A673 (cell line): ENCODE measurements around the gene PLA2G6. TPM values are rescaled to one million over a fixed set of nuclear protein-coding genes. Genes with fewer than 3 reads are reported as not detected.

Experiments
- BruUV-seq: library from RNA; stranded (reverse); fragments of 400-500 nt; replicated peaks from 2 replicates; lab custom pipeline; 2021; lab: Mats Ljungman, UMichigan
- CTCF ChIA-PET: fragments of 300-600 bp; sonication (Branson Sonifier 250); formaldehyde crosslinking; loops from one replicate; lab custom pipeline; 2022; ENCODE audit warnings: antibody characterized with exemption; lab: Charles Lee
- POLR2A ChIA-PET: fragments of 300-600 bp; sonication (Branson Sonifier 250); formaldehyde crosslinking; loops from one replicate; lab custom pipeline; 2022; ENCODE audit warnings: antibody characterized with exemption; ENCODE audit not compliant: low non-redundant PET; lab: Charles Lee
- DNase-seq: peaks from one replicate; pipeline ENCODE4 v3.0.0-alpha.2; 2015; ENCODE audit warnings: low spot score
- H3K27ac ChIP-seq: fragments of 200-600 bp; sonication (generic); 2 replicates; pipeline ENCODE4 v1.5.1; 2016; ENCODE audit warnings: mixed run types, low read depth, mild to moderate bottlenecking, mixed read lengths, antibody characterized with exemption, low read length; ENCODE audit not compliant: poor library complexity, severe bottlenecking
- H3K27me3 ChIP-seq: fragments of 200-600 bp; sonication (generic); replicated peaks from 2 replicates; pipeline ENCODE4 v1.6.1; 2017; ENCODE audit warnings: mixed run types, low read depth, mild to moderate bottlenecking, mixed read lengths, antibody characterized with exemption, low read length; ENCODE audit not compliant: insufficient read depth, poor library complexity
- H3K36me3 ChIP-seq: fragments of 200-600 bp; sonication (generic); 2 replicates; pipeline ENCODE4 v1.6.1; 2016; ENCODE audit warnings: mixed run types, mild to moderate bottlenecking, mixed read lengths, antibody characterized with exemption, low read length; ENCODE audit not compliant: insufficient read depth, poor library complexity, severe bottlenecking
- H3K4me1 ChIP-seq: fragments of 200-600 bp; sonication (generic); 2 replicates; pipeline ENCODE4 v1.6.1; 2017; ENCODE audit warnings: mixed run types, mild to moderate bottlenecking, mixed read lengths, antibody characterized with exemption, low read length; ENCODE audit not compliant: insufficient read depth, poor library complexity, severe bottlenecking
- H3K4me3 ChIP-seq: fragments of 200-600 bp; sonication (generic); 2 replicates; pipeline ENCODE4 v1.5.1; 2016; ENCODE audit warnings: low read depth, mixed run types, mild to moderate bottlenecking, mixed read lengths, low read length; ENCODE audit not compliant: poor library complexity, severe bottlenecking
- H3K9me3 ChIP-seq: fragments of 200-600 bp; sonication (generic); 2 replicates; pipeline ENCODE4 v1.6.1; 2016; ENCODE audit warnings: mixed run types, low read depth, mild to moderate bottlenecking, mixed read lengths, antibody characterized with exemption, low read length; ENCODE audit not compliant: poor library complexity, severe bottlenecking
- CTCF ChIP-seq: fragments of 300-800, 200-600 bp; sonication (generic); conservative IDR thresholded peaks from 2 replicates; pipeline ENCODE4 v1.5.1; 2017; ENCODE audit warnings: low read depth, mild to moderate bottlenecking, antibody characterized with exemption, low read length, moderate library complexity, mixed read lengths
- EZH2 ChIP-seq: fragments of 200-600 bp; sonication (generic); IDR thresholded peaks from 2 replicates; pipeline ENCODE4 v1.6.1; 2017; ENCODE audit warnings: borderline replicate concordance, low read depth, mild to moderate bottlenecking, mixed read lengths, antibody characterized with exemption, low read length; ENCODE audit not compliant: poor library complexity, severe bottlenecking
- intact Hi-C: fragments of 100-400 bp; cut with micrococcal nuclease; formaldehyde crosslinking; loops from one replicate; pipeline ENCODE4 v1.10.0; 2022; ENCODE audit not compliant: unreplicated experiment
- total RNA-seq: library from RNA; stranded (reverse); gene quantifications from 2 replicates; pipeline ENCODE4 v1.2.3, GENCODE V29; 2021

Gene PLA2G6
- total RNA-seq, 1 experiment from 2014 or later = 31.8 TPM

- BruUV-seq = TSS peak; percentile 28
- ChIA-PET POLR2A (no interaction called here), CTCF (no interaction called here)
- intact Hi-C loops = no loop called here
- no peak overlapping the region for H3K4me3 ChIP-seq
- TF ChIP-seq EZH2 (no peak), CTCF (no peak)
- no peaks in the 10 kb centered on the region for H3K36me3 ChIP-seq
- H3K4me1 ChIP-seq = no peaks in the 10 kb centered on the region
- no peaks in the 10 kb centered on the region for H3K27me3 ChIP-seq
- no peak overlapping the region for H3K27ac ChIP-seq
- H3K9me3 ChIP-seq = no peaks in the 10 kb centered on the region
- DNase-seq = no peak
These were observed 22.4 kb upstream of the PLA2G6 start for GRCh38 chr22:38203855-38204514.

DNA sequence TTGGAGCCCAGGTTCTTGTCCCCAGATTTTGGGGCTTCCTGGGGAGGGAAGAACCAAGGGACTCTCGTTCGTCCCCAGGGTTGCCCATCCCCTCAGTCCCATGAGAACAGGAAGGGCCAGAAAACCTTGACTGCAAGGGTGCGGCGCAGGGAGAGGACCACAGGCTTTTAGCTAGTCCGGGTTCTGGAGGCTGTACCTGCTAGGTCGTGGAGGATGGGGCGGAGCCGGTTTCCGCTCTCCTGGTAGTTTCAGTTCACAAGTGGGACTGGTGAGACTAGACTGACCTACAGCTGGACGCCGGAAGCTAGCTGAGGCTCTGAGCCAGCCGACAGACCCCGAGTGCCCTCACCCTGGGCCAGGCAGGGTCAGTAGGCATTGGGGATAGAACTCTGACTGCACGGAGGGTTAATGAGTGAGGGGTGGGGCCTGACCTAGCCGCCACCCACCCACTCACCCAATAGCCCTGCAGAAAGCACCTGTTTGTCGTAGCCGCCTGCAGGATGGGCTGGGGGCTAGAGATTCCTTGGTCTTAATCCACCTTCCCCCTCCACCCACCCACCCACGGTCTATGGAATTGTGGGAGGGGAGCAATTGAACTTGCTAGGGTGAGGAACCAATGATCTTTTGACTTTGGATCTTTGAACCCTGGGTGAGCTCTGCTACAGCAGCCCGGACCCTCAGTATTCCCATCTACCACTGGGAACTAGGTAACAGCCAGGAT lies 21.6 kb upstream of the PLA2G6 start:
- Histone ChIP-seq H3K9me3 (no peaks in the 10 kb centered on the region), H3K27me3 (no peaks in the 10 kb centered on the region), H3K36me3 (no peaks in the 10 kb centered on the region), H3K27ac (peak overlapping the region; percentile 70), H3K4me3 (peak overlapping the region; percentile 87), H3K4me1 (no peaks in the 10 kb centered on the region)
- TF ChIP-seq CTCF = no peak
- no peak for TF ChIP-seq EZH2
- BruUV-seq = no TSS peak
- ChIA-PET POLR2A (no interaction called here), CTCF (no interaction called here)
- no peak for DNase-seq
- intact Hi-C loops = no loop called here

DNA sequence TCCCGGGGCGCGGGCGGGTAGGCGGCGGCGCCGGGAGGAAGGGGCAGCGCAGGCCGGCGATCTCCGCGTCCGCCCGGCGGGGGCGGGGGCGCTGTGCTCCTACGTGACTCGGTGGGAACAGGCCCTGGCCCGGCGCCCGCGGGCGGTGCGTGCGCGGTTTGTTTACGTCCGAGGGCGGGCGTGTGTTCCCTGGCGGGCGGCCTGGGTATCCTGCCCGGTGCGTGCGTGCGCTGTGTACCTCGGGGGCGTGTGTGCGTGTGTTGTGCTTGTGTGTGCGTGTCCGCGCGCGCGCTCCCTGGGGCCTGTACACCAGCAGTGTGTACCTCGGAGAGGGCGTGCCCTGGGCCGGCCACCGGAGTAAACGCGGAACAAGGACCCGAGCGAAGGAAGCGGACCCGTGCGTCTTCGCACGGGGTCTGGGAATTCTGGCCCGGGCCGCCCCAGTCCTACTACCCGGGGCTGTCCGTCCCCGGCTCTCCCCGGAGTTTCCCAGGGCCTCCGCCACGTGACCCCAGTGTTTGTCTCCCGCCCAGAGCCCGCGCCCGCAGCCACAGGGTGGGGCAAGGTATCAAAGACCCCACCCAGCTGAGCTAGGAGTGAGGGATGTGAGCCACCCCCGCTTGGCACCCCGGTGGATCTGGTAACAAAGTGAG lies 20.9 kb upstream of the PLA2G6 start:
- no peaks in the 10 kb centered on the region for H3K9me3 ChIP-seq
- peak overlapping the region; percentile 70 for H3K27ac ChIP-seq
- H3K4me1 ChIP-seq = no peaks in the 10 kb centered on the region
- no peaks in the 10 kb centered on the region for H3K36me3 ChIP-seq
- peak; percentile 63 for DNase-seq
- intact Hi-C loops = no loop called here
- H3K27me3 ChIP-seq = no peaks in the 10 kb centered on the region
- peak overlapping the region; percentile 87 for H3K4me3 ChIP-seq
- no peak for TF ChIP-seq CTCF
- TF ChIP-seq EZH2 = no peak
- CTCF ChIA-PET = no interaction called here
- POLR2A ChIA-PET = interaction anchor here (0.6 to 0.7 kb wide), 2 partner anchors 13 to 122 kb away, joined by 6 to 15 read pairs; no protein-coding TSS in a partner anchor
- no TSS peak for BruUV-seq
